ENCODE measurements around the gene DCPS.
"Not testable (repeated sequence)": the region's sequence is repeated elsewhere in the genome, so short reads cannot be mapped to it uniquely, and the experiment has no call there.

The DCPS gene

DNA sequence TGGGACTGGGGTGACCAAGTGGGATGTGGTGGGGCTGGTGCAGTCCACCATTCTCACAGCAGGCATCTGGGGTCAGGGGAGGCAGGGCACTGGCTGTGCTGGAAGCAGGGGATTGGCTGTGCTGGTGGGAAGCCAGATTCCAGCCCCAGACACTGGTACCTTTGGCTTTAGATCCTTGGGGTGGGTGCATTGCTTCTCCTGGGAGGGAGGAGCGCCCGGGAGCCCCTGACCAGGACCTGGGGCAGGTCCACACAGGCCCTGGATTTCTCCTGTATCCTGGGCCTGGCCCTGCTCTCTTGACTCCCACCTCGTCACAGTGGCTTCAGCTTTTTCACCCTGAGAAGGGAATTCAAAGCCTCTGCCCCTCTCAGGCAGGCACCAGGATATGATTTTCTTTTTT is 90.2 kb downstream of the DCPS start:
- TF ChIP-seq TAF1 (IDR thresholded peaks at IDR 0.05; ENCODE audit: low read depth, low read length) (no peak), POLR2AphosphoS5 (IDR thresholded peaks at IDR 0.05; ENCODE audit: low read depth, low read length) (no peak)
- FAIRE-seq (no peak), DNase-seq (ENCODE audit: insufficient read length, low spot score) (no peak)

GRCh38 chr11:126394634-126395072 is 90.8 kb downstream of the DCPS start:
- DNase-seq (ENCODE audit: insufficient read length, low spot score); FAIRE-seq: not testable (repeated sequence)

Measured in GM12891 (cell line).